ENCODE results near the gene SCD5. TPM values are rescaled to one million over a fixed set of nuclear protein-coding genes. Genes with fewer than 3 reads are reported as not detected.

SCD5 gene
- total and polyA plus RNA-seq, 2 experiments from 2014 or later: 0.79 to 1.6 TPM

DNA sequence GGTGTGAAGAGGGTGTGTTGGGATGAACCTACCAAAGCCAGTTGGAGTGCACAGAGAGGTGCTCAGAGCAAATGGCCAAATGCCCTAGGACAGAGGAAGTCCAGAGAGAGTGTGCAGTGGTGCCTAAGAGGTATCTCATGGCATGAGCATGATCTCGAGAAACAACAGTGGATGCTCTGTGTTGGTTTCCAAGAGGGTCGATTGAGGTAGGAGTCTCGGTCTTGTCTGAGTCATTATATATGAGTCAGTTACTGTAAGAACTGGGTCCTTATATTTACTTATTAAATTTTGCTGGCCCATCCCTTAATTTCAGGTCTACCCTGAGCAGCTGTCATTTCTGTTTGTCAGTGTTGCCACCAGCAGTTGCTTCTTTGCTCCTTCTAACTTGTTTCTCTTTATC is 150.2 kb downstream of the SCD5 start (continued):
- TF ChIP-seq, protein P1, sequence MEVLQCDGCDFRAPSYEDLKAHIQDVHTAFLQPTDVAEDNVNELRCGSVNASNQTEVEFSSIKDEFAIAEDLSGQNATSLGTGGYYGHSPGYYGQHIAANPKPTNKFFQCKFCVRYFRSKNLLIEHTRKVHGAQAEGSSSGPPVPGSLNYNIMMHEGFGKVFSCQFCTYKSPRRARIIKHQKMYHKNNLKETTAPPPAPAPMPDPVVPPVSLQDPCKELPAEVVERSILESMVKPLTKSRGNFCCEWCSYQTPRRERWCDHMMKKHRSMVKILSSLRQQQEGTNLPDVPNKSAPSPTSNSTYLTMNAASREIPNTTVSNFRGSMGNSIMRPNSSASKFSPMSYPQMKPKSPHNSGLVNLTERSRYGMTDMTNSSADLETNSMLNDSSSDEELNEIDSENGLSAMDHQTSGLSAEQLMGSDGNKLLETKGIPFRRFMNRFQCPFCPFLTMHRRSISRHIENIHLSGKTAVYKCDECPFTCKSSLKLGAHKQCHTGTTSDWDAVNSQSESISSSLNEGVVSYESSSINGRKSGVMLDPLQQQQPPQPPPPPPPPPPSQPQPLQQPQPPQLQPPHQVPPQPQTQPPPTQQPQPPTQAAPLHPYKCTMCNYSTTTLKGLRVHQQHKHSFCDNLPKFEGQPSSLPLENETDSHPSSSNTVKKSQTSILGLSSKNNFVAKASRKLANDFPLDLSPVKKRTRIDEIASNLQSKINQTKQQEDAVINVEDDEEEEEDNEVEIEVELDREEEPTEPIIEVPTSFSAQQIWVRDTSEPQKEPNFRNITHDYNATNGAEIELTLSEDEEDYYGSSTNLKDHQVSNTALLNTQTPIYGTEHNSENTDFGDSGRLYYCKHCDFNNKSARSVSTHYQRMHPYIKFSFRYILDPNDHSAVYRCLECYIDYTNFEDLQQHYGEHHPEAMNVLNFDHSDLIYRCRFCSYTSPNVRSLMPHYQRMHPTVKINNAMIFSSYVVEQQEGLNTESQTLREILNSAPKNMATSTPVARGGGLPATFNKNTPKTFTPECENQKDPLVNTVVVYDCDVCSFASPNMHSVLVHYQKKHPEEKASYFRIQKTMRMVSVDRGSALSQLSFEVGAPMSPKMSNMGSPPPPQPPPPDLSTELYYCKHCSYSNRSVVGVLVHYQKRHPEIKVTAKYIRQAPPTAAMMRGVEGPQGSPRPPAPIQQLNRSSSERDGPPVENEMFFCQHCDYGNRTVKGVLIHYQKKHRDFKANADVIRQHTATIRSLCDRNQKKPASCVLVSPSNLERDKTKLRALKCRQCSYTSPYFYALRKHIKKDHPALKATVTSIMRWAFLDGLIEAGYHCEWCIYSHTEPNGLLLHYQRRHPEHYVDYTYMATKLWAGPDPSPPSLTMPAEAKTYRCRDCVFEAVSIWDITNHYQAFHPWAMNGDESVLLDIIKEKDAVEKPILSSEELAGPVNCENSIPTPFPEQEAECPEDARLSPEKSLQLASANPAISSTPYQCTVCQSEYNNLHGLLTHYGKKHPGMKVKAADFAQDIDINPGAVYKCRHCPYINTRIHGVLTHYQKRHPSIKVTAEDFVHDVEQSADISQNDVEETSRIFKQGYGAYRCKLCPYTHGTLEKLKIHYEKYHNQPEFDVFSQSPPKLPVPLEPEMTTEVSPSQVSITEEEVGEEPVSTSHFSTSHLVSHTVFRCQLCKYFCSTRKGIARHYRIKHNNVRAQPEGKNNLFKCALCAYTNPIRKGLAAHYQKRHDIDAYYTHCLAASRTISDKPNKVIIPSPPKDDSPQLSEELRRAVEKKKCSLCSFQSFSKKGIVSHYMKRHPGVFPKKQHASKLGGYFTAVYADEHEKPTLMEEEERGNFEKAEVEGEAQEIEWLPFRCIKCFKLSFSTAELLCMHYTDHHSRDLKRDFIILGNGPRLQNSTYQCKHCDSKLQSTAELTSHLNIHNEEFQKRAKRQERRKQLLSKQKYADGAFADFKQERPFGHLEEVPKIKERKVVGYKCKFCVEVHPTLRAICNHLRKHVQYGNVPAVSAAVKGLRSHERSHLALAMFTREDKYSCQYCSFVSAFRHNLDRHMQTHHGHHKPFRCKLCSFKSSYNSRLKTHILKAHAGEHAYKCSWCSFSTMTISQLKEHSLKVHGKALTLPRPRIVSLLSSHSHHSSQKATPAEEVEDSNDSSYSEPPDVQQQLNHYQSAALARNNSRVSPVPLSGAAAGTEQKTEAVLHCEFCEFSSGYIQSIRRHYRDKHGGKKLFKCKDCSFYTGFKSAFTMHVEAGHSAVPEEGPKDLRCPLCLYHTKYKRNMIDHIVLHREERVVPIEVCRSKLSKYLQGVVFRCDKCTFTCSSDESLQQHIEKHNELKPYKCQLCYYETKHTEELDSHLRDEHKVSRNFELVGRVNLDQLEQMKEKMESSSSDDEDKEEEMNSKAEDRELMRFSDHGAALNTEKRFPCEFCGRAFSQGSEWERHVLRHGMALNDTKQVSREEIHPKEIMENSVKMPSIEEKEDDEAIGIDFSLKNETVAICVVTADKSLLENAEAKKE (CRISPR knock-in tag; IDR thresholded peaks at IDR 0.05): no peak
- TF ChIP-seq POLR2AphosphoS5 (IDR thresholded peaks at IDR 0.05; ENCODE audit: low read depth): no peak

DNA sequence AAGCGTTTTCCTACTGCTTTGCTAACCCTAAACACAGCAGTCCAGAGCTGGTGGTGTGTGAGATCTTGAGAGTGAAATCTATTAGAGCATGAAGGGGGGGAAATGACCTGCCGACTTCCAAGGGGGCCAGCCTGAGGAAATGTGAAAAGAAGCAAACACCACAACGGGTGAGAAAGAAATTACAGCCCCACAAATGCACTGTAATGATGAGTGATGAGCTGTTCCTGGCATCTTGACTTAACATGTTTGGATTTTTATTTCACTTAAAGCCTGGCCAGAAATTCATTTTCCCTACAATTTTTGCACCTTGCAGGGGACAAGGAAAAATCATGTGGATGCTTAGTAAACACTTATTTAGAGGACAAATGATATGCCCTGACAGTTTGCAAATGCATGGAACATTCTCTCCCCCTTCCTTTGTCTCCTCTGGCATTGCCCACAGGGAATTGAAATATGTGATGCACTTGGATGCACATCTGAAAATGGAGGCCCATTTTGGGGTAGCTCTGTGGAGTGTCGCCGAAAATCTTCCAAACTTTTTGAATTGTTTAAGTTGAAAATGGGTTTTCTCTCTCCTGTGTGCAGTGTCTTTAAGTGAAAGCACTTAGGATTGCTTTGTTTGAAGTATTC is 152.5 kb downstream of the SCD5 start:
- Mint-ChIP-seq H3K27me3 (ENCODE audit: insufficient read depth, low read depth, poor library complexity) (peaks cover 4% of the 10 kb centered on the region), H3K9me3 (no peaks in the 10 kb centered on the region), H3K4me1 (no peaks in the 10 kb centered on the region), H3K4me3 (no peak overlapping the region), H3K36me3 (ENCODE audit: low read depth) (no peaks in the 10 kb centered on the region), H3K27ac (no peak overlapping the region)
- no peaks in the 10 kb centered on the region for H3K36me3 ChIP-seq (ENCODE audit: insufficient read depth)
- H3K4me1 ChIP-seq (ENCODE audit: insufficient read depth): no peaks in the 10 kb centered on the region
- no peak overlapping the region for H3K4me3 ChIP-seq
- no peaks in the 10 kb centered on the region for H3K79me2 ChIP-seq (replicated peaks; ENCODE audit: insufficient read depth)
- no peak for DNase-seq (ENCODE audit: low spot score)
- H2AFZ ChIP-seq: no peak overlapping the region
- no peak overlapping the region for H3K4me2 ChIP-seq
- H3K27ac ChIP-seq (ENCODE audit: low read depth): no peak overlapping the region
- H3F3A ChIP-seq (replicated peaks; ENCODE audit: low read depth): no peaks in the 10 kb centered on the region
- no peaks in the 10 kb centered on the region for H4K20me1 ChIP-seq (replicated peaks; ENCODE audit: insufficient read depth)
- H3K9me2 ChIP-seq (ENCODE audit: insufficient read depth): no peaks in the 10 kb centered on the region
- no peak for ATAC-seq
- no peaks in the 10 kb centered on the region for H3K27me3 ChIP-seq (ENCODE audit: insufficient read depth)
- no peak for TF ChIP-seq NANOG (IDR thresholded peaks at IDR 0.05; ENCODE audit: borderline replicate concordance)
- no peak for TF ChIP-seq POLR2AphosphoS5 (IDR thresholded peaks at IDR 0.05; ENCODE audit: low read depth)
- no peak for TF ChIP-seq EZH2phosphoT487 (IDR thresholded peaks at IDR 0.05; ENCODE audit: unreplicated experiment)
- TF ChIP-seq JUNB (IDR thresholded peaks at IDR 0.05; ENCODE audit: unreplicated experiment): no peak
- TF ChIP-seq, protein P1 (CRISPR knock-in tag; IDR thresholded peaks at IDR 0.05): no peak
- TF ChIP-seq EZH2 (IDR thresholded peaks at IDR 0.05; ENCODE audit: low read depth, unreplicated experiment): no peak
- no peak for TF ChIP-seq CREB1 (CRISPR knock-in tag; IDR thresholded peaks at IDR 0.05; ENCODE audit: low read depth)
- TF ChIP-seq, protein P2, sequence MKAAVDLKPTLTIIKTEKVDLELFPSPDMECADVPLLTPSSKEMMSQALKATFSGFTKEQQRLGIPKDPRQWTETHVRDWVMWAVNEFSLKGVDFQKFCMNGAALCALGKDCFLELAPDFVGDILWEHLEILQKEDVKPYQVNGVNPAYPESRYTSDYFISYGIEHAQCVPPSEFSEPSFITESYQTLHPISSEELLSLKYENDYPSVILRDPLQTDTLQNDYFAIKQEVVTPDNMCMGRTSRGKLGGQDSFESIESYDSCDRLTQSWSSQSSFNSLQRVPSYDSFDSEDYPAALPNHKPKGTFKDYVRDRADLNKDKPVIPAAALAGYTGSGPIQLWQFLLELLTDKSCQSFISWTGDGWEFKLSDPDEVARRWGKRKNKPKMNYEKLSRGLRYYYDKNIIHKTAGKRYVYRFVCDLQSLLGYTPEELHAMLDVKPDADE (IDR thresholded peaks at IDR 0.05): no peak

All from GM23338 (cell line).